PC-9 (cell line): ENCODE results near the gene TBC1D10B.
"Not testable (repeated sequence)": the region's sequence is repeated elsewhere in the genome, so short reads cannot be mapped to it uniquely, and the experiment has no call there.

ENCODE experiments used
- EZH2 ChIP-seq: fragments of 200-600 bp; sonication (generic); IDR thresholded peaks from 2 replicates; pipeline ENCODE4 v1.8.0; 2017; ENCODE audit warnings: antibody characterized with exemption, low read depth
- TF ChIP-seq, protein P1 (sequence below): fragments of 200-600 bp; sonication (generic); conservative IDR thresholded peaks from 2 replicates; pipeline ENCODE4 v1.6.1; 2017; ENCODE audit warnings: mixed run types, antibody characterized with exemption, mild to moderate bottlenecking, moderate library complexity

DNA sequence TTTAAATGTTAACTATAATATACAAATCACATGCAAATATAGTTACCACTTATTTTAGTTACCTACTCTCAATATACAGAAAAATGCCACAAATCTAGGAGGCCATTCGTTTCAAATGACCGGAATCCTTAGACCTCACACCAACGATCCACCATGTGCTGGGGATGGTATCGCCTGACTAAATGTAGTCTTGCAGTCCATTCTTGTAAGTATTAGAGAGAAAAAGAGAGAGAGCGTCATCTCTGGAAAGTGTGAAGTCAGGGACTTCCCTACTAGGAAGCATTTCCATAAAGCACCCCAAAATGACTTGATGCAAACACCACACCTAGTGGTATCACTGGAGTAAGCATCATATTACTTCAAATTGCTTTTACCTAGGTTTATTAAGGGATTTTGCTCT, 61.0 kb downstream of the TBC1D10B start:
- not testable (repeated sequence) for TF ChIP-seq EZH2
- TF ChIP-seq, protein P1, sequence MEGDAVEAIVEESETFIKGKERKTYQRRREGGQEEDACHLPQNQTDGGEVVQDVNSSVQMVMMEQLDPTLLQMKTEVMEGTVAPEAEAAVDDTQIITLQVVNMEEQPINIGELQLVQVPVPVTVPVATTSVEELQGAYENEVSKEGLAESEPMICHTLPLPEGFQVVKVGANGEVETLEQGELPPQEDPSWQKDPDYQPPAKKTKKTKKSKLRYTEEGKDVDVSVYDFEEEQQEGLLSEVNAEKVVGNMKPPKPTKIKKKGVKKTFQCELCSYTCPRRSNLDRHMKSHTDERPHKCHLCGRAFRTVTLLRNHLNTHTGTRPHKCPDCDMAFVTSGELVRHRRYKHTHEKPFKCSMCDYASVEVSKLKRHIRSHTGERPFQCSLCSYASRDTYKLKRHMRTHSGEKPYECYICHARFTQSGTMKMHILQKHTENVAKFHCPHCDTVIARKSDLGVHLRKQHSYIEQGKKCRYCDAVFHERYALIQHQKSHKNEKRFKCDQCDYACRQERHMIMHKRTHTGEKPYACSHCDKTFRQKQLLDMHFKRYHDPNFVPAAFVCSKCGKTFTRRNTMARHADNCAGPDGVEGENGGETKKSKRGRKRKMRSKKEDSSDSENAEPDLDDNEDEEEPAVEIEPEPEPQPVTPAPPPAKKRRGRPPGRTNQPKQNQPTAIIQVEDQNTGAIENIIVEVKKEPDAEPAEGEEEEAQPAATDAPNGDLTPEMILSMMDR: not testable (repeated sequence)
